GM18502 (cell line): ENCODE measurements around the gene FSCN2.

ENCODE experiments used
- ATAC-seq: cut with Tn5 transposase; IDR thresholded peaks from one replicate; pipeline ENCODE4 v1.9.1; 2021; ENCODE audit warnings: mild to moderate bottlenecking; ENCODE audit not compliant: unreplicated experiment, poor library complexity

Gene FSCN2

DNA sequence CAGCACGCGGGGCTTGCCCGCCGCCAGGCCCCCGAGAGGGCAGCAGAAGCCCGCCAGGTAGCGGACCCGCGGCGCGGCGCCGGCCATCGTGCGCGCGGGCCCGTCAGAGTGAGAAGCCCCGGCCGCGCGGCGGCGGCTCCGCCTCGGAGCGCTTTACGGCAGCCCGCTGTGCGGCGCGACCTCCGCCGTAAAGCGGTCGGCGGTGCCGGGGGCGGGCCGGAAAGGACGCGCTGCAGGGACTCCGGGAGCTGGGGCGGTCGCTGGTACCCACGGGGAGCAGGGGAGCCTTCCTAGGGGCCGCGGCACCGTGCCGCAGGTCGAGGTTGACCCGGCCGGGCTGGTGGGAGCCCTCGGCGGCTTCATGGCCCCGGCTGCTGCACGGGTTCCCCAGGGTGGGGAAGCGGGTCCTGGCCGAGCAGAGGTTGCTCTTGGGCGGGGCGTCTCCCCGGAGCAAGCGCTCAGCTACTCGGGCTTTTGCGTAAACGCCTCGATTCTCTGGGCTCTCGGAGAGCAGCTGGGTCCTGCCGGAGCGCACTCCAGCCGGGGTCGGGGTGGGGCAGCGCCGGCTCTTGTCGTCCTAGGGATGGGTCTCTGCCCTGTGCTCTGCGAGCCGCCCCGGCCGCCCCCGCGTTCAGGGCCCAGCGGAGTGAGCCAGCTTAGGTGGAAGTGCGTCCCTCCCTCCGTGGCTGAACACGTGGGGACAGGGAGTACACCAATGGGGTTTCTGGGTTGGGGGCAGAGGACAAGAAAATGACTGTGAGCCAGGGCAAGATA is 24.3 kb downstream of the FSCN2 start, which contains the start of gene FAAP100:
FAAP100 (minus strand) TSS at position 110 of the 774 bp plus-strand sequence; CDS start at position 87, 23 bp downstream.
- ATAC-seq: peak; percentile 48

GRCh38 chr17:81553018-81553615 is 24.9 kb downstream of the FSCN2 start:
- ATAC-seq: peak; percentile 40

GRCh38 chr17:81553616-81554181 is 25.5 kb downstream of the FSCN2 start:
- peak; percentile 4 for ATAC-seq

DNA sequence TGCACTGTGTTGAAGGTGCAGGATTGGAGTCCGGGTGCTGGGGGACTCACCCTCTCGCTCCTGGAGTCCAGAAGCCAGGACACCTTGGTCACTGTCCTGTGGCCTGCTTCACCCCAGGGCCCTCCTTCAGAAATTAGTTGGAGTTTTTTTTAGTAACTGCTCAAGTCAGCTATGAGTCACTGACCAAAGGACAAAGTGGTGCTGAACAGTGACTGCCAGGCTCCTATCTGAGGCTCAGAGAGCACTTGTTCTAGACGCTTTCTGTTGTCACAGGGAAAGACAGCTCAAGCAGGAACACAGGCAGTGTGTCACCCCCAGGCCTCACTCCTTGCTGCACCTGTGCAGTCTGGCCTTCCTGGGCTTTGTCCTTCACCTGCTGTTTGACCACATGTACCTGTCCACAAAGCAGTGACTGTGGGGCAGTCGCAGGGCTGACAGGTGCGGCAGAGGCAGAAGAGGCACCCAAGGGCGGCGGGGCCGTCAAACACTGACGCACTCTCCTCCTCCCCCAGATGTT is 28.1 kb downstream of the FSCN2 start:
- no peak for ATAC-seq

DNA sequence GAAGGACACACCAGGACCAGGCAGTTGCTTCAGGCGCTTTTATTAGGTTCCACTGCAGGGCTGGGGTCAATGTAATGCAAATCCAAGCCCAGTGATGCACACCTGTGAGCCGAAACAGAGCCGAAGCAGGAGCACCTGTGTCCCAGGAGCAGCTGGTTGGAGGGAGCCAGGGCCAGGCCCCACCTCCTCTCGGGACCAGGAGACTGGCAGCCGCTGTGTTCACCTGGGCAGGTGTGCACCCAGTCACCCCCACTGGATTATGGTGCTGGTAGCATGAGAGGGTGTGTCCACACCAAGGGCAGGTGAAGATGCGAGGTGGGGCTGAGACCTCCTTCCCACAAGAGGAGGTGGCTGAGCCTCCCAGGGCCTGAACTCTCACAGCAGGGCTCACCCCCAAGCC is 28.7 kb downstream of the FSCN2 start:
- ATAC-seq: no peak

DNA sequence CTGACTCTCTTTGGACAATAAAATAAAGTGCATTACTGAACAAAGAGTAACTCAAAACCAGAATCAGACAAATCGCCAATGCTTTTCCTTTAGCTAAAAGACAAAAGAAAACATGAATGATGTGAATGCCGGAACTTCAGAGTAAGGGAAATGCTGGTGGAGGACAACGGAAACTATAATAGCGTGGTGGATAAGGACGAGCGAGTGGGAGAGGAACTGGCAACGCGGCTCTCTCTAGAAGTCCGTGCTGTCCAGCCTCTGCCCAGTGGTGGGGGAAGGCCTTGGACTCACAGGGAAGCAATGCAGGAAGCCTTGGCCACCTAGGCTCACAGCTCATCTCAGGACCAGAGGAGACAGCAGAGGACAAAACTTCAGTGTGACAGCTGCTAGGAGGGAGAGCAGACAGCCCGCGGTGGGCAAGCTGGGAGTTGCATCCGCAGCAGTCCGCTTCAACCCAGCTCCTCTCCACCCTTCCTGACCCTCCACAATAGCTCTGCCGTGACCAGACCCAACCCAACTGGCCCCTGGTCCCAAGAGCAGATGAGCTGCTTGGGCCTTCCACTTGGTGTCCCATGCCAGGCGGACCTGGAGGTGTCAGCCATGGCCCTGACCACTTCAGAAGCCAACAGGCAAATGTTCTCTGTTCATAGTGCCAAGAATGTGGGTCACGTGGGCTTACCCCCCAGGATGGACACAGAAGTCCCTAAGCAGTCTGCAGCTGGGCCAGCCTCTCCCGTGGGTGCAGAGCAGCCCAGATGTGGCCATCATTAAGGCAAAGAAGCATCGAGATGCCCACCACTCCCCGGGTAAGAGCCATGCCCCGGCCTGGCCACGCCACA is 29.3 kb downstream of the FSCN2 start:
- ATAC-seq: no peak

- ATAC-seq: no peak
These were observed 29.9 kb downstream of the FSCN2 start for GRCh38 chr17:81558115-81558468.

- ATAC-seq: no peak
These were observed 31.0 kb downstream of the FSCN2 start for GRCh38 chr17:81558941-81559806.

DNA sequence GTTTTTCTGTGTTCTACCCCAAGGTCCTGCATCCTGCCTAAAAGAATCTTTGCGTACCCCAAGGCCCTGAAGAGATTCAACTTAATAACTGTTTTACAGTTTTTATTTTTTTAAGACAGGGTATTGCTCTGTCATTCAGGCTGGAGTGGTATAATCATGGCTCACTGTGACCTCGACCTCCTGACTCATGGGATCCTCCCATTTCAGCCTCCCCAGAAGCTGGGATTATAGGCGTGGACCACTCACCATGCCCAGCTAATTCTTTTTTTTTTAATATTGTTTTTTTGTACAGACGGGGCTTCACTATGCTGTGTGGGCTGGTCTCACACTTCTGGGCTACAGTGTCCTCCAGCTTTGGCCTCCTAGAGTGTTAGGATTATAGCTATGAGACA is 33.3 kb downstream of the FSCN2 start:
- ATAC-seq: no peak

DNA sequence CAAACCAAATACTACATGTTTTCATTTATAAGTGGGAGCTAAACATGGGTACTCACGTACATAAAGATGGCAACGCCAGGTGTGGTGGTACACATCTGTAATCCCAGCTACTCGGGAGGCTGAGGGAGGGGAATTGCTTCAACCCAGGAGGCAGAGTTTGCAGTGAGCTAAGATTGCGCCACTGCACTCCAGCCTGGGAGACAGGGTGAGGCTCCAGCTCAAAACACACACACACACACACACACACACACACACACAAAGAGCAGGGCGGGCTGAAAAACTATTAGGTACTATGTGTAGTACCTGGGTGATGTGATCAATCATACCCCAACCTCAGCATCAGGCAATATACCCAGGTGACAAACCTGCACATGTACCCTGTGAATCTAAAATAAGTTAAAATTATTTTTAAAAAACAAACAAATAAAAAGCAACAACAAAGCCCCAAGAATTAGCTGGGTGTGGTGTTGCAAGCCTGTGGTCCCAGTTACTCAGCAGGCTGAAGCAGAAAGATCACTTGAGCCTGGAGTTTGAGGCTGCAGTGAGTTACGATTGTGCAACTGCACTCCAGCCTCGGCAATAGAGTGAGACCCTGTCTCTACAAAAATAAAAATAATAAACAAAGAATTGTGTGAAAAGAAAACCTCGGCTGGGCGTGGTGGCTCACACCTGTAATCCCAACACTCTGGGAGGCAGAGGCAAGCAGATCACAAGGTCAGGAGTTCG is 35.8 kb downstream of the FSCN2 start:
- ATAC-seq: no peak

DNA sequence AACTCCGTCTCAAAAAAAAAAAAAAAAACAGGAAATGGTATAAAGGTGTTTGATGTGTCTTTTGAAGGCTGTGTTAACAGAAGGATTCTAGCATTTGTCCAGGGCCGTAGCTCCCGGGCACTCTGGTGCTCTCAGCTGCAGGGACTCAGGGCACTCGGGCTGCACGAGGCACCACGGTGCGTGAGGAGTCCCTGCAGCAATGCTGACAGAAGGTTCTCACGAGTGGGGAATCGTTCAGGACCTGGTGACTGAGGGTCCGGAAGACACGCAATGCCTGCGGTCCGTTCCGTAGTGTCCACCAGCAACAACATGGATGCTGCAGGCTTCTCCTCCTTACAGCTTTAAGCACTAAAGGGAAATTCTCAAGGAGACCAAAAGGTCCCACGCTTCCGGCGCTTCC is 36.6 kb downstream of the FSCN2 start:
- ATAC-seq: no peak

DNA sequence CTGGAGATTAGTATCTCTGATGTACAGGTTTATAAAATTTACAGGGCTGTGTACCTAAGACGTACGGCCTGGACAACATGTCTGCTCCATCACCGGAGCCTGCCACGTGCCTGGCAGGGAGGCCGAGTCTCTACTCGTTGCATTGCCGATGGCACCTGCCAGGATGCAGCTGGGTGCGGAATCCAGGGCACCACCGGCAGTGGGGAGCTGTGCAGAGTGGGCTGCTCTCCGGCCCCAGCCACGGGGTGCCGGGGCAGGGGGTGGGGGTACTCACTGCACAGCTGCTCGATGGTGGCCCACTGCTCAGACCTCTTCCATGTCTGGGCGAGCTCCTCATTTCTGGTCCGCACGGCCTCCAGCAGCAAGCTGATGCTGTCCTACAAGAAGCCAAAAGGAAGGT is 37.1 kb downstream of the FSCN2 start:
- ATAC-seq: no peak

DNA sequence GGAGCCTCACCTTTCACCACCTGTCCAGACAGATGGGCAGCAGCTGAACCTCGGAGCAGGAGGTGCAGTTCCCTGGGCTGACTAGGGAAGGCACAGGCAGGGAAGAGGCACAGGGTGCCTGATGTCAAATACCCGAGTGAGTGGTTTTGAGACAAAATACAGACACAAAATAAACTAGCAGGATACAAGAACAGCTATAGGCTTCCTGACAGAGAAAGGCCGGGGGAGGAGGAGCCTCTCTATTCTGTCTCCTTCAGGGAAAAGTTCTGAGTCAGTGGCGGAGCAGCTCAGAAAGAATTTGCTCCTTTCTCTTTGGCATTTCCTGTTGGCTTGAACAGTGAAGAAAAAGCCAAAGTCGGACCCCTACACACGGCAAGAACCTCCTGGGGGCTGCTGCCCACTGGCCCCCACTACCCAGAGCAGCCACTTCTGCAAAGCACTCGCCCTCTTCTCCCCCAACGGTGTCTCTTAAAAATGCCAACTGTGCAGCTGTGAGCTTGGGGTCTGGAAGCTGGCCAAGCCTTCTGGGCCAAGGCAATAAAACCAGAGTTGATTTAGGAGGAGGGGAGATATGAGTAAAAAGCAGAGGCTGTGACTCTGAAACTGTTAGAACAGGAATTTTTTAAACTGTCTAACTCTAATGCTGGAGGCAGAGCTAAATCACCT is 38.4 kb downstream of the FSCN2 start:
- ATAC-seq: no peak

DNA sequence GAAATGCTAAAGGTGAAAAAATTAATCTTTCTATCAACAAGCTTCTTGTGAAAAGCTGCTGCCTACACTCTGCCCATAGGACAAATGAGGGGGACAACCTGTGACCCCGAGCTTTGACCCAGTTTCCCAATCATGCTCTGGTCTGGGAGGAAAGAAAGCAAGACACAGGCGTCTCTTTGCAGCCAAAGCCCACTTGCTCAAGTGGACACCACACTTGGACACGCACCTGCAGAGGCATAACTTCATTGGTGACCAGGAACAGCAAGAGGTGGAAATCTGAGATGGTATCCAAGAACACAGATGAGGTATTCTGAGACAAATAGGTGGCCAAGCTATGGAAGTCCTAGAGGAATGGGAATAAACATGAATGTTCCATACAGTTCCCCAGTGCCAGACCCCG is 39.0 kb downstream of the FSCN2 start:
- no peak for ATAC-seq

DNA sequence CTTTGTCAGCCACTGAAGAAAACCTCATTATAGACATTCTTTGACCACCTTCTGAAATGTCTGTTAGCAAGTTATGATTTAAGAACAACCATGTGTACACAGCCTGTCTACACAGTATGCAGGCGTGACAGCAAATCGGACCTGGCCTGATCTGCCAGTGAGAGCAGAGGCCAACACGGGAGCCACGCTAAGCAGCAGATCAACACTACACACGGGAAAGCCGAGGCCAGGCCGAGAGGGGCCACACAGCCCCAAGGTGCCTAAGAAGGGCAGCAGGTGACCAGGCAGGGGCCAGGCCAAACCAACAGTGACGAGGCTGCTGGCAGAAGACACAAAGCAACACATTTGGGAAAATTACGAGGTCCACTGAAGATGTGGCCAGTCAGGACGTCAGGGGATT is 40.2 kb downstream of the FSCN2 start:
- ATAC-seq: no peak

GRCh38 chr17:81569986-81570514 is 41.9 kb downstream of the FSCN2 start:
- no peak for ATAC-seq

- no peak for ATAC-seq
These were observed 42.8 kb downstream of the FSCN2 start for GRCh38 chr17:81570964-81571363.

- no peak for ATAC-seq
These were observed 44.5 kb downstream of the FSCN2 start for GRCh38 chr17:81572563-81573168.
